GM12878 (cell line): ENCODE data around the gene ZDHHC14. TPM values are rescaled to one million over a fixed set of nuclear protein-coding genes. Genes with fewer than 3 reads are reported as not detected.
A peak's percentile ranks its signal among the peaks of the same experiment; 100 is the strongest.

Experiments
- ATAC-seq: fragments of 200-7000 bp; cut with Tn5 transposase; 3 replicates; pipeline ENCODE4 v1.9.1; 2020; ENCODE audit warnings: mild to moderate bottlenecking, moderate library complexity
- BruUV-seq: library from RNA; stranded (reverse); fragments of 400-500 nt; replicated peaks from 2 replicates; lab custom pipeline; 2021; lab: Mats Ljungman, UMichigan
- CTCF ChIA-PET: fragments of 300-600 bp; sonication (Branson Sonifier 250); formaldehyde crosslinking; extraction: SDS; loops from one replicate; lab custom pipeline; 2021; ENCODE audit warnings: inconsistent platforms; lab: Yijun Ruan, JAX
- POLR2A ChIA-PET: fragments of 350-600 bp; formaldehyde crosslinking; extraction: SDS; loops from one replicate; lab custom pipeline; 2021; ENCODE audit warnings: inconsistent platforms; lab: Charles Lee
- RAD21 ChIA-PET: fragments of 300-600 bp; sonication (Branson Sonifier 250); formaldehyde crosslinking; loops from one replicate; lab custom pipeline; 2023; ENCODE audit warnings: antibody characterized with exemption; ENCODE audit not compliant: unreplicated experiment; lab: Charles Lee
- SMC1A ChIA-PET: fragments of 300-600 bp; sonication (Branson Sonifier 250); formaldehyde crosslinking; loops from one replicate; lab custom pipeline; 2023; ENCODE audit not compliant: unreplicated experiment, uncharacterized antibody; lab: Charles Lee
- DNase-seq: peaks from one replicate; pipeline ENCODE4 v3.0.0-alpha.2; 2011; ENCODE audit warnings: low read depth, low spot score
- FAIRE-seq: peaks from 3 replicates; lab custom pipeline; 2011; peaks lifted over from hg19 to GRCh38; lab: Jason Lieb, UNC
- H2AFZ ChIP-seq: 2 replicates; pipeline ENCODE4 v1.6.0; 2011; ENCODE audit warnings: low read depth, low read length, control low read depth; ENCODE audit not compliant: control insufficient read depth
- H3K27ac ChIP-seq: 2 replicates; pipeline ENCODE4 v1.5.1; 2011; ENCODE audit warnings: control low read depth; ENCODE audit not compliant: control insufficient read depth, insufficient read depth
- H3K27me3 ChIP-seq, 2 experiments: replicated peaks in 1 of 2; 2 replicates each; pipeline versions ENCODE4 v1.6.0 to v1.6.1; 2011; ENCODE audit warnings: low read length in 1 of 2; ENCODE audit not compliant: control insufficient read depth in 2 of 2, insufficient read depth in 2 of 2
- H3K36me3 ChIP-seq, 2 experiments: 2 replicates each; pipeline ENCODE4 v1.5.1; 2011; ENCODE audit warnings: low read length in 1 of 2; ENCODE audit not compliant: control insufficient read depth in 2 of 2, insufficient read depth in 2 of 2
- H3K4me1 ChIP-seq: 2 replicates; pipeline ENCODE4 v1.6.1; 2011; ENCODE audit warnings: mild to moderate bottlenecking, low read length, moderate library complexity, mixed read lengths; ENCODE audit not compliant: control insufficient read depth, insufficient read depth
- H3K4me2 ChIP-seq: 2 replicates; pipeline ENCODE4 v1.6.0; 2011; ENCODE audit warnings: control low read depth; ENCODE audit not compliant: control insufficient read depth, insufficient read depth
- H3K4me3 ChIP-seq: fragments of 200-600 bp; sonication (generic); 2 replicates; pipeline ENCODE4 v1.5.1; 2016
- H3K79me2 ChIP-seq: 2 replicates; pipeline ENCODE4 v1.6.0; 2011; ENCODE audit warnings: low read length; ENCODE audit not compliant: control insufficient read depth, insufficient read depth
- H3K9ac ChIP-seq: 2 replicates; pipeline ENCODE4 v1.8.0; 2011; ENCODE audit warnings: low read length, control low read depth, mixed read lengths; ENCODE audit not compliant: control insufficient read depth, insufficient read depth
- H3K9me3 ChIP-seq: replicated peaks from 3 replicates; pipeline ENCODE4 v1.5.1; 2011; ENCODE audit warnings: mild to moderate bottlenecking, low read length; ENCODE audit not compliant: control insufficient read depth, insufficient read depth
- H4K20me1 ChIP-seq: 2 replicates; pipeline ENCODE4 v1.6.0; 2011; ENCODE audit not compliant: control insufficient read depth, insufficient read depth
- ASH2L ChIP-seq: fragments of 300-600, 200-600 bp; sonication (generic); IDR thresholded peaks from 2 replicates; pipeline ENCODE4 v1.6.1; 2017; ENCODE audit warnings: low read depth, mild to moderate bottlenecking, borderline replicate concordance
- ATF2 ChIP-seq: IDR thresholded peaks from 2 replicates; pipeline ENCODE4 v1.6.1; 2012; ENCODE audit warnings: low read length, inconsistent platforms
- E2F4 ChIP-seq: IDR thresholded peaks from 2 replicates; pipeline ENCODE4 v1.6.1; 2012; ENCODE audit warnings: low read depth, low read length, improper control_type of control experiment
- HDAC2 ChIP-seq: fragments of 200-600 bp; sonication (generic); IDR thresholded peaks from 2 replicates; pipeline ENCODE4 v1.6.1; 2017
- KAT2A ChIP-seq: conservative IDR thresholded peaks from 2 replicates; pipeline ENCODE4 v1.6.1; 2011; ENCODE audit warnings: low read depth, low read length; ENCODE audit not compliant: control insufficient read depth
- MEF2B ChIP-seq: fragments of 450-650 bp; IDR thresholded peaks from 2 replicates; pipeline ENCODE4 v1.6.1; 2018; ENCODE audit warnings: mild to moderate bottlenecking, moderate library complexity; ENCODE audit not compliant: partially characterized antibody, poor library complexity, severe bottlenecking
- MYC ChIP-seq: IDR thresholded peaks from 2 replicates; pipeline ENCODE4 v1.6.1; 2011; ENCODE audit warnings: mild to moderate bottlenecking, low read length, moderate library complexity, inconsistent platforms; ENCODE audit not compliant: insufficient read depth, insufficient replicate concordance, insufficient read length, severe bottlenecking
- NFYB ChIP-seq: IDR thresholded peaks from 2 replicates; pipeline ENCODE4 v1.6.1; 2011; ENCODE audit warnings: low read depth, mild to moderate bottlenecking, low read length, improper control_type of control experiment, moderate library complexity; ENCODE audit not compliant: insufficient read depth
- NR2F1 ChIP-seq: fragments of 450-650 bp; conservative IDR thresholded peaks from 2 replicates; pipeline ENCODE4 v1.6.1; 2017; ENCODE audit warnings: mild to moderate bottlenecking
- RAD21 ChIP-seq: IDR thresholded peaks from 2 replicates; pipeline ENCODE4 v1.6.1; 2011; ENCODE audit warnings: mild to moderate bottlenecking, low read depth, low read length, moderate library complexity; ENCODE audit not compliant: insufficient read depth
- WRNIP1 ChIP-seq: IDR thresholded peaks from 2 replicates; pipeline ENCODE4 v1.6.1; 2011; ENCODE audit warnings: low read depth, low read length, improper control_type of control experiment, borderline replicate concordance
- ZNF384 ChIP-seq: IDR thresholded peaks from 2 replicates; pipeline ENCODE4 v1.6.1; 2012; ENCODE audit warnings: low read depth, mild to moderate bottlenecking, low read length, improper control_type of control experiment, borderline replicate concordance
- WGBS: methylation state at CpG from one replicate; pipeline ENCODE4 v1.1.6; 2016; ENCODE audit warnings: low lambda C conversion rate; ENCODE audit not compliant: insufficient replicate concordance, insufficient coverage; ENCODE audit errors: missing lambda C conversion rate; 5-methylcytosine and 5-hydroxymethylcytosine counted together
- in situ Hi-C: fragments of 300-500 bp; cut with MboI; formaldehyde crosslinking; loops from 9 replicates; pipeline ENCODE4 v1.14.3; 2018; ENCODE audit warnings: mixed read lengths
- intact Hi-C: fragments of 100-400 bp; cut with micrococcal nuclease; formaldehyde crosslinking; loops from one replicate; pipeline ENCODE4 v1.14.2; 2022; ENCODE audit not compliant: unreplicated experiment
- polyA plus RNA-seq, 11 experiments: library from polyadenylated mRNA; depleted of rRNA in 4 of 11; unstranded in 6 of 11; stranded (reverse) in 5 of 11; fragments of >200 nt; fragmentation: Nextera tagmentation in 4 of 11; fragmentation: Illumina TruSeq in 1 of 11; extraction: Ambion mirVana in 4 of 11; extraction: Trizol in 1 of 11; gene quantifications; 1 replicate in 1 of 11; 2 replicates in 10 of 11; pipeline versions ENCODE4 v1.2.1 to v1.2.3, GENCODE V29; 2011 to 2016; ENCODE audit warnings: inconsistent platforms in 2 of 11, missing spikeins in 2 of 11, low read depth in 1 of 11
- total RNA-seq, 4 experiments: library from RNA; depleted of rRNA in 3 of 4; stranded (reverse); fragments of >200 nt in 3 of 4; fragmentation: Illumina TruSeq in 1 of 4; extraction: Trizol in 1 of 4; gene quantifications; 2 replicates each; pipeline versions ENCODE4 v1.2.1 to v1.2.3, GENCODE V29; 2013 to 2021
- TF ChIP-seq, protein P1 (sequence below): fragments of 450-650 bp; IDR thresholded peaks from 2 replicates; pipeline ENCODE4 v1.6.1; 2017; ENCODE audit warnings: antibody characterized with exemption, mild to moderate bottlenecking, moderate library complexity

ZDHHC14 gene
- total and polyA plus RNA-seq, 10 of the 15 experiments (the other 5 are each of a cell fraction or from before 2014, with no cell fraction given): 0.15 to 16.0 (median 0.76) TPM; not detected in 1

DNA sequence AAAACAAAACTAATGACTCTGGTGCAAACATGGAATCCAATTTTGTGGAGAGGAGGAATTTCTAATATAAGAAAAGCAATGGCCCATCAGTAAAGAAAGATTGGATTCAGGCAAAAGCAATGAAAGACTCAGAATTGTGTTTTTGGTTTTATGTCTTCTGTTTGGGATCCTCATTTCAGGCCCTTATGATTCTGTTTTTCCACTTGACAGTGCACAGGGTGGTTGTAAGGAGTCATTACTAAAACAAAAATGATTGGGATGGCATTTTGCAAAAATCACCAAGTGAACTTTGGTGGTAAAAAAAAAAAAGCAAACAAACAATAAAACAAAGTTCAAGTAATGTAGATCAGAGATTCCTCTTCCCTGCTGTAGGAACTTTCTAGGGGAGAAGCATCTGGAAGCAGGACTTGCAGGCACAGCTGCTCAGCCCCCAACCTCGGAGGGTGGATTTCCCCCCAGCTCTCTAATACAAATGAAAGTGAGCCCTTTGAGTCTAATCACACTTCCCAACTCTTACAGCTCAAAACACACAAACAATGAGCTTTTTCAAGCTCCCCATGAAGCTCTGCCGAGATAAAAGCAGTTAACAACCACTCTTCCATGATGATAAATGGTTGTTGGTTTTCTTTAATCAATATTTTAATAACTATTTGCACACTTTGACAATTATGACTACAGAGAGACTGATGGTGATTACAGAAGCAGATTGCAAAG, 177.7 kb downstream of the ZDHHC14 start (continued):
- no peak for TF ChIP-seq ZNF384
- TF ChIP-seq, all 136 proteins: peak for 8

- CTCF ChIA-PET: interaction anchor here (0.8 to 2.7 kb wide), 12 partner anchors 11 to 244 kb away, joined by 3 to 20 read pairs (median 6); partner anchors contain the start of gene TMEM242
- in situ Hi-C loops: no loop called here
- no peak for ATAC-seq
- no peak overlapping the region for H3K4me3 ChIP-seq
- H3K9me3 ChIP-seq: peaks cover 2% of the 10 kb centered on the region; the same call in 2 of the 3 replicates
- H3K79me2 ChIP-seq: no peaks in the 10 kb centered on the region
- H3K9ac ChIP-seq: no peak overlapping the region
- no peaks in the 10 kb centered on the region for H4K20me1 ChIP-seq
- H3K4me2 ChIP-seq: 0 out of 2 replicates have a peak overlapping the region, but pooled peaks have one; percentile 17
- no peak overlapping the region for H2AFZ ChIP-seq
- BruUV-seq: no TSS peak
- intact Hi-C loops: no loop called here
- 43% methylated on average over 10 of the region's 10 CpGs for WGBS
- H3K27me3 ChIP-seq: no peaks in the 10 kb centered on the region
- no peak for DNase-seq
- POLR2A ChIA-PET: interaction anchor here (0.8 to 11.0 kb wide), 4 partner anchors 11 to 236 kb away, joined by 3 to 170 read pairs (median 3); no protein-coding TSS in a partner anchor
- H3K36me3 ChIP-seq: peaks cover 0 to 1% of the 10 kb centered on the region in 2 experiments; a peak in 1 of 4 replicates
- H3K27ac ChIP-seq: no peak overlapping the region
- FAIRE-seq: no peak
- peaks cover 76% of the 10 kb centered on the region for H3K4me1 ChIP-seq
- SMC1A ChIA-PET: interaction anchor here (0.6 to 17.5 kb wide), 19 partner anchors 10 to 716 kb away, joined by 3 to 431 read pairs (median 5); partner anchors contain the start of gene TMEM242
- RAD21 ChIA-PET: interaction anchor here (1.1 to 9.6 kb wide), 7 partner anchors 10 to 244 kb away, joined by 3 to 350 read pairs (median 9); no protein-coding TSS in a partner anchor
- no peak for TF ChIP-seq ATF2
- TF ChIP-seq E2F4: no peak
- TF ChIP-seq MYC: no peak
- TF ChIP-seq KAT2A: no peak
- TF ChIP-seq WRNIP1: no peak
- TF ChIP-seq ASH2L: no peak
- TF ChIP-seq NFYB: no peak
- no peak for TF ChIP-seq RAD21
- no peak for TF ChIP-seq MEF2B
- TF ChIP-seq, protein P1, sequence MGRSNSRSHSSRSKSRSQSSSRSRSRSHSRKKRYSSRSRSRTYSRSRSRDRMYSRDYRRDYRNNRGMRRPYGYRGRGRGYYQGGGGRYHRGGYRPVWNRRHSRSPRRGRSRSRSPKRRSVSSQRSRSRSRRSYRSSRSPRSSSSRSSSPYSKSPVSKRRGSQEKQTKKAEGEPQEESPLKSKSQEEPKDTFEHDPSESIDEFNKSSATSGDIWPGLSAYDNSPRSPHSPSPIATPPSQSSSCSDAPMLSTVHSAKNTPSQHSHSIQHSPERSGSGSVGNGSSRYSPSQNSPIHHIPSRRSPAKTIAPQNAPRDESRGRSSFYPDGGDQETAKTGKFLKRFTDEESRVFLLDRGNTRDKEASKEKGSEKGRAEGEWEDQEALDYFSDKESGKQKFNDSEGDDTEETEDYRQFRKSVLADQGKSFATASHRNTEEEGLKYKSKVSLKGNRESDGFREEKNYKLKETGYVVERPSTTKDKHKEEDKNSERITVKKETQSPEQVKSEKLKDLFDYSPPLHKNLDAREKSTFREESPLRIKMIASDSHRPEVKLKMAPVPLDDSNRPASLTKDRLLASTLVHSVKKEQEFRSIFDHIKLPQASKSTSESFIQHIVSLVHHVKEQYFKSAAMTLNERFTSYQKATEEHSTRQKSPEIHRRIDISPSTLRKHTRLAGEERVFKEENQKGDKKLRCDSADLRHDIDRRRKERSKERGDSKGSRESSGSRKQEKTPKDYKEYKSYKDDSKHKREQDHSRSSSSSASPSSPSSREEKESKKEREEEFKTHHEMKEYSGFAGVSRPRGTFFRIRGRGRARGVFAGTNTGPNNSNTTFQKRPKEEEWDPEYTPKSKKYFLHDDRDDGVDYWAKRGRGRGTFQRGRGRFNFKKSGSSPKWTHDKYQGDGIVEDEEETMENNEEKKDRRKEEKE: no peak
- no peak for TF ChIP-seq HDAC2
- no peak for TF ChIP-seq NR2F1
Observed at GRCh38 chr6:157559201-157559756, 178.3 kb downstream of the ZDHHC14 start.
